ENCODE measurements around the gene XPO6. TPM values are rescaled to one million over a fixed set of nuclear protein-coding genes. Genes with fewer than 3 reads are reported as not detected.

XPO6 gene
- total RNA-seq, 1 experiment from 2014 or later, result 124 TPM

- Histone ChIP-seq H2BK120ac (ENCODE audit: low read depth, low read length, poor library complexity, severe bottlenecking) (no peak overlapping the region), H4K20me1 (ENCODE audit: control insufficient read depth, insufficient read depth, insufficient read length) (no peaks in the 10 kb centered on the region), H3K4me2 (ENCODE audit: insufficient read depth, insufficient read length, low read length) (no peak overlapping the region), H2BK15ac (ENCODE audit: low read depth, low read length) (no peak overlapping the region), H2BK20ac (ENCODE audit: low read depth, low read length, poor library complexity, severe bottlenecking) (no peak overlapping the region), H3K56ac (ENCODE audit: insufficient read length, low read depth, low read length) (no peak overlapping the region), H3K4me1 (ENCODE audit: insufficient read depth, low read length) (no peaks in the 10 kb centered on the region), H3K79me2 (ENCODE audit: insufficient read depth, low read length) (no peaks in the 10 kb centered on the region), H3K4ac (ENCODE audit: low read depth, low read length) (no peak overlapping the region), H3K23ac (ENCODE audit: insufficient read length, low read depth, low read length) (no peak overlapping the region), H3K14ac (ENCODE audit: insufficient read depth, low read length) (no peak overlapping the region), H4K5ac (ENCODE audit: insufficient read length, low read depth, low read length) (no peak overlapping the region), H2BK12ac (ENCODE audit: insufficient read length, low read depth, low read length) (no peak overlapping the region), H3K23me2 (ENCODE audit: insufficient read length, low read depth, low read length, poor library complexity, severe bottlenecking) (no peaks in the 10 kb centered on the region), H4K91ac (ENCODE audit: insufficient read length, low read depth, low read length) (no peak overlapping the region), H4K8ac (replicated peaks; ENCODE audit: insufficient read length, low read depth, low read length) (no peak overlapping the region), H3K18ac (ENCODE audit: insufficient read length, low read depth, low read length) (no peak overlapping the region), H3K27me3 (ENCODE audit: insufficient read depth, low read length) (no peaks in the 10 kb centered on the region), H3T11ph (ENCODE audit: low read length) (no peak overlapping the region), H3K9me3 (ENCODE audit: control insufficient read depth, low read depth, low read length) (no peaks in the 10 kb centered on the region), H2AK5ac (ENCODE audit: insufficient read length, low read length) (no peak overlapping the region), H3K79me1 (ENCODE audit: insufficient read depth, low read depth, low read length, poor library complexity, severe bottlenecking) (no peaks in the 10 kb centered on the region), H2AFZ (ENCODE audit: low read length) (no peak overlapping the region), H3K27ac (ENCODE audit: insufficient read length, low read depth, low read length) (no peak overlapping the region), H2BK5ac (ENCODE audit: insufficient read length, low read length) (no peak overlapping the region), H3K9ac (ENCODE audit: extremely low read depth, insufficient read length, low read length) (no peak overlapping the region)
- no peak overlapping the region for H3K4me3 Mint-ChIP-seq
- no CpG with 5 or more reads among the region's 14 CpGs for WGBS (ENCODE audit: extremely low coverage, insufficient read length, low lambda C conversion rate)
- H3K36me3 Mint-ChIP-seq (ENCODE audit: insufficient read depth in 1 of 3, low read depth in 3 of 3), result peaks cover 45 to 96% (median 86%) of the 10 kb centered on the region in 3 experiments
- no peak for TF ChIP-seq CTCF (conservative IDR thresholded peaks at IDR 0.05)
- no peak overlapping the region; a peak in 2 of 7 replicates for H3K27ac Mint-ChIP-seq
- no peaks in the 10 kb centered on the region for H3K9me3 Mint-ChIP-seq
- no peaks in the 10 kb centered on the region for H3K27me3 Mint-ChIP-seq (ENCODE audit: low read depth)
- no peaks in the 10 kb centered on the region for H3K4me1 Mint-ChIP-seq
- no peak for DNase-seq
Observed at GRCh38 chr16:28100810-28101532, 110.8 kb downstream of the XPO6 start.

Data from H9 (cell line).